GM06990 (cell line): ENCODE measurements around the gene NDUFA13.

Experiments
- DNase-seq: peaks from one replicate; pipeline ENCODE4 v3.0.0-alpha.2; 2011; ENCODE audit not compliant: insufficient read length; ENCODE audit errors: extremely low read depth
- H3K27me3 ChIP-seq: replicated peaks from 2 replicates; pipeline ENCODE4 v1.6.0; 2011; ENCODE audit warnings: low read length; ENCODE audit not compliant: control insufficient read depth, insufficient read depth
- H3K36me3 ChIP-seq: 2 replicates; pipeline ENCODE4 v1.5.1; 2011; ENCODE audit warnings: low read length; ENCODE audit not compliant: control insufficient read depth, insufficient read depth
- H3K4me3 ChIP-seq: replicated peaks from 2 replicates; pipeline ENCODE4 v1.5.1; 2011; ENCODE audit warnings: low read depth, mild to moderate bottlenecking, control low read depth, low read length
- CTCF ChIP-seq: IDR thresholded peaks from 2 replicates; pipeline ENCODE4 v1.5.1; 2011; ENCODE audit warnings: low read length, control low read depth, mild to moderate bottlenecking, inconsistent platforms; ENCODE audit not compliant: insufficient read depth, poor library complexity, severe bottlenecking

NDUFA13 gene

GRCh38 chr19:19558055-19558454 is 42.0 kb downstream of the NDUFA13 start:
- no peak overlapping the region for H3K4me3 ChIP-seq
- peaks cover 8% of the 10 kb centered on the region for H3K36me3 ChIP-seq
- no peak for TF ChIP-seq CTCF
- no peaks in the 10 kb centered on the region for H3K27me3 ChIP-seq
- no peak for DNase-seq

GRCh38 chr19:19558636-19559035 is 42.6 kb downstream of the NDUFA13 start:
- no peak overlapping the region for H3K4me3 ChIP-seq

GRCh38 chr19:19559931-19560330 is 43.9 kb downstream of the NDUFA13 start:
- Histone ChIP-seq H3K36me3 (peaks cover 15% of the 10 kb centered on the region), H3K4me3 (no peak overlapping the region), H3K27me3 (no peaks in the 10 kb centered on the region)
- TF ChIP-seq CTCF, result no peak
- DNase-seq, result no peak

More at GRCh38 chr19:19558636-19559035, 42.6 kb downstream of the NDUFA13 start:
- Histone ChIP-seq H3K36me3 (peaks cover 11% of the 10 kb centered on the region), H3K27me3 (no peaks in the 10 kb centered on the region)
- DNase-seq, result no peak
- no peak for TF ChIP-seq CTCF

GRCh38 chr19:19561946-19562664 is 46.1 kb downstream of the NDUFA13 start:
- no peak for DNase-seq

GRCh38 chr19:19562665-19563347 is 46.8 kb downstream of the NDUFA13 start:
- no peak for TF ChIP-seq CTCF
- DNase-seq, result no peak
- Histone ChIP-seq H3K4me3 (no peak overlapping the region), H3K36me3 (peaks cover 22% of the 10 kb centered on the region), H3K27me3 (no peaks in the 10 kb centered on the region)

More at GRCh38 chr19:19561946-19562664, 46.1 kb downstream of the NDUFA13 start:
- Histone ChIP-seq H3K4me3 (no peak overlapping the region), H3K27me3 (no peaks in the 10 kb centered on the region), H3K36me3 (peaks cover 18% of the 10 kb centered on the region)
- no peak for TF ChIP-seq CTCF
